Hepatocyte (in vitro differentiated cells): ENCODE data around the gene SLC35E3. TPM values are rescaled to one million over a fixed set of nuclear protein-coding genes. Genes with fewer than 3 reads are reported as not detected.

Source experiments
- DNase-seq: peaks from one replicate; pipeline ENCODE4 v3.0.0-alpha.2; 2016; ENCODE audit warnings: low spot score
- H2AFZ ChIP-seq: fragments of 200-600 bp; sonication (generic); 2 replicates; pipeline ENCODE4 v1.6.0; 2016; ENCODE audit warnings: antibody characterized with exemption, mild to moderate bottlenecking
- H3K27ac ChIP-seq: fragments of 200-600 bp; sonication (generic); 2 replicates; pipeline ENCODE4 v1.5.1; 2016; ENCODE audit warnings: mild to moderate bottlenecking
- H3K27me3 ChIP-seq: fragments of 200-600 bp; sonication (generic); 2 replicates; pipeline ENCODE4 v1.6.1; 2016
- H3K36me3 ChIP-seq: fragments of 200-600 bp; sonication (generic); replicated peaks from 2 replicates; pipeline ENCODE4 v1.5.1; 2016; ENCODE audit warnings: low read depth; ENCODE audit not compliant: insufficient read depth
- H3K4me1 ChIP-seq: fragments of 200-600 bp; sonication (generic); 2 replicates; pipeline ENCODE4 v1.5.1; 2016; ENCODE audit warnings: mild to moderate bottlenecking, moderate library complexity; ENCODE audit not compliant: insufficient read depth
- H3K4me2 ChIP-seq: fragments of 200-600 bp; sonication (generic); 2 replicates; pipeline ENCODE4 v1.6.0; 2016
- H3K4me3 ChIP-seq: fragments of 200-600 bp; sonication (generic); 2 replicates; pipeline ENCODE4 v1.5.1; 2016; ENCODE audit warnings: mild to moderate bottlenecking
- H3K79me2 ChIP-seq: fragments of 200-600 bp; sonication (generic); 2 replicates; pipeline ENCODE4 v1.6.0; 2017; ENCODE audit warnings: mild to moderate bottlenecking
- H3K9me2 ChIP-seq: fragments of 200-600 bp; sonication (generic); replicated peaks from 2 replicates; pipeline ENCODE4 v1.6.0; 2017; ENCODE audit warnings: mild to moderate bottlenecking; ENCODE audit not compliant: insufficient read depth
- H3K9me3 ChIP-seq: fragments of 200-600 bp; sonication (generic); 2 replicates; pipeline ENCODE4 v1.5.1; 2016; ENCODE audit warnings: low read depth, mild to moderate bottlenecking
- H4K20me1 ChIP-seq: fragments of 200-600 bp; sonication (generic); 2 replicates; pipeline ENCODE4 v1.6.0; 2016; ENCODE audit warnings: mild to moderate bottlenecking; ENCODE audit not compliant: insufficient read depth, poor library complexity, severe bottlenecking
- CTCF ChIP-seq: fragments of 200-600 bp; sonication (generic); IDR thresholded peaks from 2 replicates; pipeline ENCODE4 v1.5.1; 2016; ENCODE audit warnings: antibody characterized with exemption, mild to moderate bottlenecking; ENCODE audit not compliant: poor library complexity
- EZH2 ChIP-seq: fragments of 200-600 bp; sonication (generic); IDR thresholded peaks from 2 replicates; pipeline ENCODE4 v1.6.1; 2016; ENCODE audit warnings: antibody characterized with exemption, mild to moderate bottlenecking, borderline replicate concordance
- EZH2phosphoT487 ChIP-seq: fragments of 200-600 bp; sonication (generic); IDR thresholded peaks from one replicate; pipeline ENCODE4 v1.6.1; 2018; ENCODE audit warnings: antibody characterized with exemption, mild to moderate bottlenecking, low read depth, moderate library complexity; ENCODE audit not compliant: unreplicated experiment, severe bottlenecking
- WGBS: methylation state at CpG from one replicate; pipeline ENCODE4 v1.1.6; 2016; ENCODE audit warnings: low lambda C conversion rate; ENCODE audit errors: missing lambda C conversion rate; 5-methylcytosine and 5-hydroxymethylcytosine counted together
- polyA plus RNA-seq: library from polyadenylated mRNA; unstranded; fragments of >200 nt; fragmentation: Nextera tagmentation; extraction: Ambion mirVana; gene quantifications from 2 replicates; pipeline ENCODE4 v1.2.1, GENCODE V29; 2016
- total RNA-seq: library from RNA; depleted of rRNA; stranded (reverse); fragments of >200 nt; gene quantifications from 2 replicates; pipeline ENCODE4 v1.2.3, GENCODE V29; 2014

Gene SLC35E3
- 3.3 and 3.5 TPM in 2 replicates for total RNA-seq
- 11.4 and 11.7 TPM in 2 replicates for polyA plus RNA-seq

GRCh38 chr12:68745904-68746571 is at the start of gene SLC35E3:
Gene SLC35E3, plus strand, starts transcription at chr12:68746176. Its CDS starts 202 bp downstream, at chr12:68746378.
- Histone ChIP-seq H3K4me1 (peaks cover 8% of the 10 kb centered on the region), H3K27me3 (no peaks in the 10 kb centered on the region), H3K9me2 (no peaks in the 10 kb centered on the region), H3K36me3 (no peaks in the 10 kb centered on the region), H3K4me3 (peak within 1 kb of the TSS; percentile 95), H3K79me2 (peaks cover 24% of the 10 kb centered on the region), H3K4me2 (peak within 1 kb of the TSS; percentile 88), H3K27ac (peak within 1 kb of the TSS; percentile 84), H2AFZ (peak within 1 kb of the TSS; percentile 94), H3K9me3 (no peaks in the 10 kb centered on the region), H4K20me1 (no peaks in the 10 kb centered on the region)
- WGBS = 1% methylated on average over 46 of the region's 52 CpGs
- no peak for TF ChIP-seq CTCF
- no peak for TF ChIP-seq EZH2
- no peak for TF ChIP-seq EZH2phosphoT487
- peak; percentile 97 for DNase-seq

- Histone ChIP-seq H3K27ac (no peak overlapping the region), H3K36me3 (no peaks in the 10 kb centered on the region), H3K4me2 (no peak overlapping the region), H3K79me2 (no peaks in the 10 kb centered on the region), H3K4me1 (no peaks in the 10 kb centered on the region), H3K27me3 (no peaks in the 10 kb centered on the region), H2AFZ (no peak overlapping the region), H3K4me3 (no peak overlapping the region), H3K9me3 (no peaks in the 10 kb centered on the region), H3K9me2 (no peaks in the 10 kb centered on the region), H4K20me1 (no peaks in the 10 kb centered on the region)
- TF ChIP-seq EZH2phosphoT487 = no peak
- TF ChIP-seq EZH2 = no peak
- no peak for TF ChIP-seq CTCF
- 77% methylated on average over 1 of the region's 1 CpG for WGBS
- no peak for DNase-seq
Observed at GRCh38 chr12:68699486-68699885, 46.5 kb upstream of the SLC35E3 start.

GRCh38 chr12:68727776-68728175 is 18.2 kb upstream of the SLC35E3 start:
- no peaks in the 10 kb centered on the region for H3K9me2 ChIP-seq
- H4K20me1 ChIP-seq = no peaks in the 10 kb centered on the region
- no peaks in the 10 kb centered on the region for H3K9me3 ChIP-seq
- no peak overlapping the region for H2AFZ ChIP-seq
- H3K36me3 ChIP-seq = no peaks in the 10 kb centered on the region
- no peaks in the 10 kb centered on the region for H3K79me2 ChIP-seq
- TF ChIP-seq EZH2phosphoT487 (no peak), EZH2 (no peak), CTCF (no peak)
- H3K4me1 ChIP-seq = no peaks in the 10 kb centered on the region
- no peak overlapping the region for H3K4me2 ChIP-seq
- 96% methylated on average over 7 of the region's 7 CpGs for WGBS
- H3K4me3 ChIP-seq = no peak overlapping the region
- no peak for DNase-seq
- H3K27ac ChIP-seq = no peak overlapping the region
- H3K27me3 ChIP-seq = no peaks in the 10 kb centered on the region
